ENCODE results near the gene EDIL3. TPM values are rescaled to one million over a fixed set of nuclear protein-coding genes. Genes with fewer than 3 reads are reported as not detected.

The EDIL3 gene
- total and polyA plus RNA-seq, 9 of the 15 experiments (the other 6 are each of a cell fraction or from before 2014, with no cell fraction given), result 0.09 TPM; not detected in 8

DNA sequence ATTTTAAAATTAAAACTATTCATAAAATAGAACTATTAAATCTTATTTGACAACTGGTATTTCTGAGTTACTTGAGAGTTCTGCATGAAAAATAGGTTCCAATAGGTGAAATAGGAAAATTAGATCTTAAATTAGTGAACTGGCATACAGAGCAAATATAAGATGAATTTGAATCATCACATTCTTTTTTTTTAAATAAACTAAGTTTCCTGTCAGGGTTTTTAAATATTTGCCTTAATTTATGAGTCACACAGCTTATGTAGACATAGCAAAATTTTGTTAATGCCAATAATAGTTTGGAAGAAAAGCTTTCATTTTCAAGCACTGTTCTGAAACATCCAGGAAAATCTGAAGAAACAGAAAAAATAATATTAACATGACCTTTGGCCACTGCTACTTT, 352.4 kb downstream of the EDIL3 start:
- no peak overlapping the region for H3K4me3 ChIP-seq
- POLR2A ChIA-PET, result no interaction called here
- H3K9me1 ChIP-seq (ENCODE audit: control insufficient read depth, insufficient read depth, low read length), result no peaks in the 10 kb centered on the region
- DNase-seq (ENCODE audit: extremely low read depth in 1 of 4, low spot score in 3 of 4) (no peak), FAIRE-seq (no peak), ATAC-seq (no peak)
- H3K79me2 ChIP-seq (ENCODE audit: control insufficient read depth, insufficient read depth, low read length), result no peaks in the 10 kb centered on the region
- H3K27me3 ChIP-seq (ENCODE audit: control insufficient read depth in 2 of 2, insufficient read depth in 2 of 2, low read length in 2 of 2), result no peaks in the 10 kb centered on the region
- intact Hi-C loops (cut with micrococcal nuclease) (no loop called here), in situ Hi-C loops (cut with MboI) (no loop called here)
- CTCF ChIA-PET (ENCODE audit: low intra/inter-chr PET ratio), result no interaction called here
- H3K9me3 ChIP-seq (replicated peaks; ENCODE audit: control insufficient read depth, insufficient read depth, low read depth, low read length), result no peaks in the 10 kb centered on the region; the same call in 1 of the 2 replicates
- H2AFZ ChIP-seq (ENCODE audit: low read depth, low read length), result no peak overlapping the region
- no peaks in the 10 kb centered on the region for H3K4me1 ChIP-seq (replicated peaks in 1 of 2; ENCODE audit: control insufficient read depth in 2 of 2, insufficient read depth in 2 of 2, low read length in 2 of 2)
- no peak for TF ChIP-seq FOXJ3 (CRISPR knock-in tag; IDR thresholded peaks at IDR 0.05)
- no peaks in the 10 kb centered on the region for H4K20me1 ChIP-seq (replicated peaks; ENCODE audit: control insufficient read depth, insufficient read depth, low read length)
- H3K9ac ChIP-seq (ENCODE audit: insufficient read depth in 1 of 2, low read depth in 2 of 2, low read length in 2 of 2), result no peak overlapping the region
- H3K27ac ChIP-seq (ENCODE audit: extremely low read depth, low read depth, low read length), result no peak overlapping the region
- H3K4me2 ChIP-seq (ENCODE audit: insufficient read depth, low read length), result no peak overlapping the region
- no TSS peak for BruUV-seq (replicated peaks)
- H3K36me3 ChIP-seq (ENCODE audit: control insufficient read depth, insufficient read depth, low read length), result no peaks in the 10 kb centered on the region

DNA sequence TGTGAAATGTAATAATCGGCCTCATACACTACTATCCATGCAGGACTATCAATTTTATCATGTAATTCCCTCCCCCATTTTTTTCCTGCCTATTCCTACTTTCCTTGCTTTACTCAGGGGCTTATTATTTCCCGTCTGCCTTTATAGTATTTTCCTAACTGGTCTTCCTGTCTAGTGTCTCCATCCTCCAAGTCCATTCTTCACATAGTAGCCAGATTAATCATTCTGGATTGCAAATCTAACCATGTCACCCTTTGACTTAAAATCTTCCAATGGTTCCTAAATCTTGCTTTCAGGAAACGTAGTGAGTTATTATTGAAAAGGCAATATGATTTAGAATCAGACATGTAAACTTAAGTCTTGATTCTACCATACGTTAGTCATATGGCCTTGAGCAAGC, 356.6 kb downstream of the EDIL3 start:
- Histone ChIP-seq H3K9me3 (replicated peaks; ENCODE audit: control insufficient read depth, insufficient read depth, low read depth, low read length) (no peaks in the 10 kb centered on the region; the same call in 1 of the 2 replicates), H3K9ac (ENCODE audit: insufficient read depth in 1 of 2, low read depth in 2 of 2, low read length in 2 of 2) (no peak overlapping the region), H3K9me1 (ENCODE audit: control insufficient read depth, insufficient read depth, low read length) (no peaks in the 10 kb centered on the region), H3K36me3 (ENCODE audit: control insufficient read depth, insufficient read depth, low read length) (no peaks in the 10 kb centered on the region), H3K4me3 (no peak overlapping the region), H3K27ac (ENCODE audit: extremely low read depth, low read depth, low read length) (no peak overlapping the region), H3K27me3 (ENCODE audit: control insufficient read depth in 2 of 2, insufficient read depth in 2 of 2, low read length in 2 of 2) (no peaks in the 10 kb centered on the region), H3K4me2 (ENCODE audit: insufficient read depth, low read length) (no peak overlapping the region), H3K4me1 (replicated peaks in 1 of 2; ENCODE audit: control insufficient read depth in 2 of 2, insufficient read depth in 2 of 2, low read length in 2 of 2) (no peaks in the 10 kb centered on the region), H4K20me1 (replicated peaks; ENCODE audit: control insufficient read depth, insufficient read depth, low read length) (no peaks in the 10 kb centered on the region), H2AFZ (ENCODE audit: low read depth, low read length) (no peak overlapping the region), H3K79me2 (ENCODE audit: control insufficient read depth, insufficient read depth, low read length) (no peaks in the 10 kb centered on the region)
- 0% methylated on average over 4 of the region's 4 CpGs for WGBS (ENCODE audit: insufficient coverage, low coverage, missing lambda C conversion rate)
- no peak for FAIRE-seq
- POLR2A ChIA-PET, result no interaction called here
- DNase-seq (ENCODE audit: extremely low read depth in 1 of 4, low spot score in 3 of 4), result no peak
- BruUV-seq (replicated peaks), result no TSS peak
- intact Hi-C loops (cut with micrococcal nuclease), result no loop called here
- in situ Hi-C loops (cut with MboI), result no loop called here
- no peak for ATAC-seq
- CTCF ChIA-PET (ENCODE audit: low intra/inter-chr PET ratio), result no interaction called here
- TF ChIP-seq HNRNPUL1 (IDR thresholded peaks at IDR 0.05; ENCODE audit: low read length), result no peak
- no peak for TF ChIP-seq SETDB1 (IDR thresholded peaks at IDR 0.05; ENCODE audit: low read length)
- TF ChIP-seq SNAPC5 (CRISPR knock-in tag; IDR thresholded peaks at IDR 0.05), result no peak
- TF ChIP-seq CSDE1 (IDR thresholded peaks at IDR 0.05), result no peak
- TF ChIP-seq HDAC3 (IDR thresholded peaks at IDR 0.05; ENCODE audit: borderline replicate concordance, partially characterized antibody), result no peak
- no peak for TF ChIP-seq TBL1XR1 (IDR thresholded peaks at IDR 0.05; ENCODE audit: low read length in 2 of 2)
- TF ChIP-seq, protein P1, sequence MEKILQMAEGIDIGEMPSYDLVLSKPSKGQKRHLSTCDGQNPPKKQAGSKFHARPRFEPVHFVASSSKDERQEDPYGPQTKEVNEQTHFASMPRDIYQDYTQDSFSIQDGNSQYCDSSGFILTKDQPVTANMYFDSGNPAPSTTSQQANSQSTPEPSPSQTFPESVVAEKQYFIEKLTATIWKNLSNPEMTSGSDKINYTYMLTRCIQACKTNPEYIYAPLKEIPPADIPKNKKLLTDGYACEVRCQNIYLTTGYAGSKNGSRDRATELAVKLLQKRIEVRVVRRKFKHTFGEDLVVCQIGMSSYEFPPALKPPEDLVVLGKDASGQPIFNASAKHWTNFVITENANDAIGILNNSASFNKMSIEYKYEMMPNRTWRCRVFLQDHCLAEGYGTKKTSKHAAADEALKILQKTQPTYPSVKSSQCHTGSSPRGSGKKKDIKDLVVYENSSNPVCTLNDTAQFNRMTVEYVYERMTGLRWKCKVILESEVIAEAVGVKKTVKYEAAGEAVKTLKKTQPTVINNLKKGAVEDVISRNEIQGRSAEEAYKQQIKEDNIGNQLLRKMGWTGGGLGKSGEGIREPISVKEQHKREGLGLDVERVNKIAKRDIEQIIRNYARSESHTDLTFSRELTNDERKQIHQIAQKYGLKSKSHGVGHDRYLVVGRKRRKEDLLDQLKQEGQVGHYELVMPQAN (IDR thresholded peaks at IDR 0.05; ENCODE audit: borderline replicate concordance), result no peak
- no peak for TF ChIP-seq MYNN (IDR thresholded peaks at IDR 0.05)
- no peak for TF ChIP-seq MYNN (CRISPR knock-in tag; IDR thresholded peaks at IDR 0.05)
- no peak for TF ChIP-seq ZNF778 (CRISPR knock-in tag; IDR thresholded peaks at IDR 0.05)
- TF ChIP-seq POLR3A (IDR thresholded peaks at IDR 0.05; ENCODE audit: borderline replicate concordance, extremely low read depth, insufficient read depth, insufficient read length), result no peak
- TF ChIP-seq ZNF239 (CRISPR knock-in tag; IDR thresholded peaks at IDR 0.05), result no peak
- TF ChIP-seq RFX5 (IDR thresholded peaks at IDR 0.05; ENCODE audit: low read depth, low read length), result no peak
- no peak for TF ChIP-seq ZNF274 (IDR thresholded peaks at IDR 0.05; ENCODE audit: borderline replicate concordance, low read depth, low read length)
- TF ChIP-seq U2AF2 (optimal IDR thresholded peaks at IDR 0.05; ENCODE audit: low read depth, low read length), result no peak
- no peak for TF ChIP-seq RBM17 (IDR thresholded peaks at IDR 0.05; ENCODE audit: borderline replicate concordance, low read depth, low read length)
- no peak for TF ChIP-seq TGIF2 (CRISPR knock-in tag; IDR thresholded peaks at IDR 0.05)

Measured in K562 (cell line).